HG02571 (cell line): Measurements from ENCODE around the gene RUNX2.

Experiments
- ATAC-seq: cut with Tn5 transposase; IDR thresholded peaks from one replicate; pipeline ENCODE4 v1.9.1; 2021; ENCODE audit warnings: mild to moderate bottlenecking, moderate library complexity; ENCODE audit not compliant: unreplicated experiment

RUNX2 gene

GRCh38 chr6:45477790-45478189, 149.7 kb downstream of the RUNX2 start:
- no peak for ATAC-seq

DNA sequence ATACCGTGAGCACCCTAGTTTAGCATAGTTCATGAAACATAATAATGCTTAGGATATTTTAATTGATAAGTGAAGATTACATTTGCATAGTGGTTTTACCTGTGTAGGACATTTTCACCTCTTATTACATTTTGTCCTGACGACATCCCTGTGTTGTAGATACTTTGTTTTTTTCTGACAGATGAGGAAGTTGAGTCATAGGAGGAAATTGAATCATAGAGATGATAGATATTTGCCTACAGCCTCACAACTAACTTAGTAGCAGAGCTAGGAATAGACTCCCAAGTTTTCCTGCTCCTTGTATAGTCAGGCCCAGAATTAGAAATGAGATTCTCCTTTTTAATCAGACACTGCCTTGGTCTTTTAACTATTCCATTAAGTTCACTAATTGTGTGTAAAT, 150.1 kb downstream of the RUNX2 start:
- ATAC-seq = no peak

GRCh38 chr6:45479834-45480751, 152.0 kb downstream of the RUNX2 start:
- peak; percentile 79 for ATAC-seq

- ATAC-seq = no peak
Measured at GRCh38 chr6:45480752-45481415, 152.8 kb downstream of the RUNX2 start.

GRCh38 chr6:45483021-45483420, 154.9 kb downstream of the RUNX2 start:
- ATAC-seq = no peak

- no peak for ATAC-seq
Measured at GRCh38 chr6:45483501-45483900, 155.4 kb downstream of the RUNX2 start.

- no peak for ATAC-seq
Measured at GRCh38 chr6:45486736-45487135, 158.6 kb downstream of the RUNX2 start.

DNA sequence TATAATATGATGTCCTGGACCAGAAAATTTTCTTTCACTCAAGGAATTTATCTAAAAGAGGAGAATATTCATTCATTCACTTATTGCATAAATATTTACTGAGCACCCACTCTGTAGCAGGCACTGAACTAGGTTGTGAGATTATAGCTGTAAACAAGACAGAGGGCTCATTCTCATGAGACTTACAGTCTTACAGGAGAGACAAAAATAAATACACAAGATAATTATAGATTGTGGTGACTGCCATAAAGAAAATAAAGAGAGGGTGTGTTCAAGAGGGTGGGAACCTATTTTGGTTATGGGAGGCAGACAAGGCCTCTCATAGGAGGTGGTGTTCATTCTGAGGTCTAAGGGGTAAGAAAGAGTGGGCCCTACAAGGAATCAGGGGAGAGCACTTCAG, 159.5 kb downstream of the RUNX2 start:
- ATAC-seq = no peak

- ATAC-seq = no peak
Measured at GRCh38 chr6:45488269-45488668, 160.1 kb downstream of the RUNX2 start.

- ATAC-seq = no peak
Measured at GRCh38 chr6:45488889-45489288, 160.8 kb downstream of the RUNX2 start.

GRCh38 chr6:45491048-45491735, 163.1 kb downstream of the RUNX2 start:
- no peak for ATAC-seq

- no peak for ATAC-seq
Measured at GRCh38 chr6:45491874-45492273, 163.7 kb downstream of the RUNX2 start.

- no peak for ATAC-seq
Measured at GRCh38 chr6:45493761-45494160, 165.6 kb downstream of the RUNX2 start.

GRCh38 chr6:45494416-45495135, 166.4 kb downstream of the RUNX2 start:
- ATAC-seq = no peak

DNA sequence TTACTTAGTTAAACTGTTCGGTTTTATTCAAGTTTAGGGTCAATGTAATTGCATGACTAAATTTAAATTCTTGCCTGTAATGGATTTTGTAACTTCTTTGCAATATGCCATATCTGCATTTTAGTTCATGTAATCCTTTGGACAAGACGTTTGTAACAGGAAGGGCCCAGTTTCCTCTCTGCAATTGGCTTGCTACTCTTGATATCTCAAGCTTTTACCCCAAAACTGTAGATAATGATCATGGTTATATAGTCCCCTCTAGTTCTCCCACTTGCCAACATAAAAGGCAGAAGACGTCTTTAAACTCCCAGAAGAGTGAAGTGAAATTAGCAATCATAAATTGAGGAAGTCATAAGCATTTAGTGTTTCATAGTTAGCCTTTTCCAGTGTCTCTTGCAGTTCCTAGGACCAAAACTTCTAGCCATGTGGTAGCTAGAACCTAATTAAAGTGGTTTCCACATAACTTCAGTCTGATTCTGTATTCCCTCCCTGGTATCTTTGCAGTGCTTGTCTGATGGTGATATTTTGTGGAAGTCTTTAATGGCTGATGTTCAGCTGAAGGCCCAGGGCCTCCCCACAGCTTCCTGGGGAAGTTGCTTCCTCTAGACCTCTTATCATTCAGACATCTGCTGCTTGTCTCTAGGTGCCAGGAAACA, 167.4 kb downstream of the RUNX2 start:
- ATAC-seq = no peak

- no peak for ATAC-seq
Measured at GRCh38 chr6:45496085-45496433, 167.9 kb downstream of the RUNX2 start.

- no peak for ATAC-seq
Measured at GRCh38 chr6:45498591-45498990, 170.5 kb downstream of the RUNX2 start.

GRCh38 chr6:45500924-45501816, 173.0 kb downstream of the RUNX2 start:
- ATAC-seq = no peak

GRCh38 chr6:45502456-45502855, 174.3 kb downstream of the RUNX2 start:
- no peak for ATAC-seq

DNA sequence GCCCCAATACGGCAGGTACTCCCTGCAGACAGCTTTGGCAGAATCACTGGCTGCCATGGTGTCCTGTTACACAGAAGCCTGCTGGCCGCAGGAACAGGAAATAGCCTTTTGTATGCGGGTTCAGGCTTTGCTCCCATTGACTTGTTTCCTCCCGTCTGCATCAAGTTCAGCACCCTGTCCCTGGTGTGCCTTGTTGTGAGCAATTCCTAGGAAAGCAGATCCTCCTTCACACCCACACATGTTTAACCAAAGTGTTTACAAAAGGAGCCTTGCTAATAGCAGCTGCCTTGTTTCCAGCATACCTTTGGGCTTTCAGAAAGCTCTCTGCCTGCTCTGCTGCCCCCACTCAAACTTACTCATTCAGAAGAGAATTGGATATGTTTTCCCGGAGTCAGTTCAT, 176.8 kb downstream of the RUNX2 start:
- no peak for ATAC-seq
